Stimulated activated CD4-positive, alpha-beta T cell treated with anti-CD3 and anti-CD28 coated beads, Interleukin-2, amount 100 ng/mL, for 4 hours (primary cell): ENCODE data around the gene PLEK.

ENCODE experiments used
- DNase-seq: peaks from one replicate; pipeline ENCODE4 v3.0.0-alpha.2; 2020; ENCODE audit warnings: low read depth

The PLEK gene

GRCh38 chr2:68414876-68415275 is 49.8 kb downstream of the PLEK start:
- no peak for DNase-seq

GRCh38 chr2:68415521-68415920 is 50.4 kb downstream of the PLEK start:
- DNase-seq, result no peak

GRCh38 chr2:68416081-68416675 is 51.1 kb downstream of the PLEK start:
- DNase-seq, result no peak

GRCh38 chr2:68417926-68418325 is 52.8 kb downstream of the PLEK start:
- no peak for DNase-seq

GRCh38 chr2:68418419-68418818 is 53.3 kb downstream of the PLEK start:
- no peak for DNase-seq

GRCh38 chr2:68418855-68419254 is 53.8 kb downstream of the PLEK start:
- no peak for DNase-seq

GRCh38 chr2:68420254-68420910 is 55.3 kb downstream of the PLEK start:
- no peak for DNase-seq

GRCh38 chr2:68423966-68424650 is 59.0 kb downstream of the PLEK start:
- no peak for DNase-seq

- DNase-seq, result no peak
Observed at GRCh38 chr2:68425503-68425902, 60.4 kb downstream of the PLEK start.

- no peak for DNase-seq
Observed at GRCh38 chr2:68426446-68426845, 61.4 kb downstream of the PLEK start.

- DNase-seq, result no peak
Observed at GRCh38 chr2:68426848-68427579, 61.9 kb downstream of the PLEK start.

GRCh38 chr2:68428126-68428525 is 63.0 kb downstream of the PLEK start:
- no peak for DNase-seq

- DNase-seq, result no peak
Observed at GRCh38 chr2:68428746-68429145, 63.7 kb downstream of the PLEK start.

GRCh38 chr2:68429311-68429826 is 64.3 kb downstream of the PLEK start:
- no peak for DNase-seq

GRCh38 chr2:68431316-68431972 is 66.4 kb downstream of the PLEK start:
- DNase-seq, result no peak

GRCh38 chr2:68432696-68433658 is 67.9 kb downstream of the PLEK start:
- DNase-seq, result no peak

- DNase-seq, result no peak
Observed at GRCh38 chr2:68434981-68435380, 69.9 kb downstream of the PLEK start.

- DNase-seq, result no peak
Observed at GRCh38 chr2:68435615-68436014, 70.5 kb downstream of the PLEK start.

- no peak for DNase-seq
Observed at GRCh38 chr2:68436270-68436669, 71.2 kb downstream of the PLEK start.

GRCh38 chr2:68438455-68439303 is 73.6 kb downstream of the PLEK start:
- DNase-seq, result no peak
